ENCODE measurements around the gene TMA7.

DNA sequence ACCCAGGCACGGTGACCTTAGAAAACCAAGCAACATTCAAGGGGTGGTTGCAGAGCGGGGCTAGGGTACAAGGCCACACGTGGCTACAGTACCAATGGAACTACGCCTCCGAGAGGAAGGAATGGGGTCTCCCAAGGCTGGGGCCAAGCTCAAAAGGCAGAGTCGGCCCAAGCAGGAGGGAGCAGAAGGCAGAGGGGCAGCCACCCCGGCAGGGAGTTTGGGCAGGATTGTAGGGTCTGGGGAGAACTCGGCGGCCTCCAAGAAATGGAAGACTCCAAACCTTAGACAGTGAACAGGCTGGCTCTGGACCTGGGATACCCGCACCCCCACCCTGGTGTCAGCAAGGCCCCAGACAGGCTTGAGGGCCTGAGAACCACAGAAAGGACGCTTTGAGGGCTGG is 35.1 kb downstream of the TMA7 start:
- TF ChIP-seq GATA2 (IDR thresholded peaks at IDR 0.05; ENCODE audit: low read depth, low read length) (no peak), GATA3 (IDR thresholded peaks at IDR 0.05; ENCODE audit: low read depth, low read length) (no peak)
